ENCODE measurements around the gene STAB2. TPM values are rescaled to one million over a fixed set of nuclear protein-coding genes. Genes with fewer than 3 reads are reported as not detected.

STAB2 gene
- total and polyA plus RNA-seq, 8 donors = under 0.01 to 4.0 (median 0.95) TPM; not detected in 4

- TF ChIP-seq POLR2AphosphoS5 (IDR thresholded peaks at IDR 0.05) = no peak
- TF ChIP-seq CTCF (IDR thresholded peaks at IDR 0.05) = no peak
- no peak for TF ChIP-seq POLR2A (IDR thresholded peaks at IDR 0.05)
- no peak for TF ChIP-seq EP300 (IDR thresholded peaks at IDR 0.05)
- Histone ChIP-seq H3K27me3 (no peaks in the 10 kb centered on the region), H3K4me1 (peaks cover 19 to 42% (median 24%) of the 10 kb centered on the region in 4 donors), H3K9me3 (no peaks in the 10 kb centered on the region), H3K27ac (peak overlapping the region in 4 of 5 donors; percentile 38 to 78 (median 71)), H3K4me3 (no peak overlapping the region), H3K36me3 (peaks cover 4 to 32% (median 23%) of the 10 kb centered on the region in 4 donors)
- WGBS, 5 donors = 74 to 92% (median 85%) methylated on average over 4 of the region's 4 CpGs
- intact Hi-C loops (cut with DNase I; ENCODE audit: low total_unique reads) = no loop called here
- no peak for DNase-seq
Measured at GRCh38 chr12:103799504-103799856, 212.4 kb downstream of the STAB2 start.

DNA sequence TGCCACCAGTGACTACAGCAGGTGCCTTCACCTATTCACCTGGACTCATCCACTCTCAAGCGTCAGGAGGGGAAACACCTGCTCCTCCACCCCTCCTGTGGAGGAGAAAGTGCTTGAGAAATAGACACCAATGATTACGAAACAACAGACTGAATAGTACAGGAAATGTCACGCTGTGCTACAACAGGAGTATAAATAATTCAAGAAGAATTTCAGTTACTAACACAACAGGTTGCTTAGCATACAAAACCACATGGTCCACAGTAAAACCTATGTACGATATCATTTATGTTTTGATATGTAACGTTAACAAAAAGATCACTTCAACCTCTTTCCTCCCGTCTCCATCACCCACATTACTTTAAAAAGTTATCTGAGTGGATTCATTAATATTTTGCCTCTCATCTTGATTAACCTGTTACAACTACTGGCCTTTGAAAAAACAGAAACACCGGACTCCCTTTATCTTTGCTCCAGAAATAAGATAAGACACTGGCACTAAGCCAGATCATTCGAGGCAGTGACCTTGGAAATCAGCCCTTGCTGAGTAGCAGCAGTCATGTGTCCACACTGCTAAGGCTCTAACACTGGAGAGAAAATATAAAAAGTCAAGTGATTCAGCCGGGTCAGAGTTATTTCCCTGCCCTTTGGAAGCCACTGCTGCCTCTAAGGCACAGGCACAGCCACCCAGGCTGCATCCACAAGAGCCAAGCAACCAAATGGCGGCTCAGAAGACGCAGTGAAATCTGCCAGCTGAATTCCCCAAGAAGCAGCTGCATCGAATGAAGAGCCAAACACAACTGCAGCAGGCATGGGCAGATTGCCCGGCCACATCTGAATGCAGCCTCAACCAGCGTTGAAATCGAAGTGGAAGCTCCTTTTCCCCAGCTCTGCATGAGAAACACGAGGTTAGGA, 213.0 kb downstream of the STAB2 start:
- Histone ChIP-seq H3K36me3 (peaks cover 4 to 26% (median 18%) of the 10 kb centered on the region in 4 donors), H3K27me3 (no peaks in the 10 kb centered on the region), H3K4me3 (no peak overlapping the region), H3K9me3 (no peaks in the 10 kb centered on the region), H3K27ac (peak overlapping the region; percentile 66 to 82 (median 76)), H3K4me1 (peaks cover 24 to 48% (median 28%) of the 10 kb centered on the region in 4 donors)
- intact Hi-C loops (cut with DNase I; ENCODE audit: low total_unique reads) = no loop called here
- DNase-seq = peak; percentile 68 to 80
- WGBS, 5 donors = 14 to 29% (median 21%) methylated on average over 12 to 16 of the region's 16 CpGs
- TF ChIP-seq POLR2A (IDR thresholded peaks at IDR 0.05) = no peak
- TF ChIP-seq EP300 (IDR thresholded peaks at IDR 0.05) = no peak
- peak; percentile 60 to 76 (median 68) for TF ChIP-seq POLR2AphosphoS5 (IDR thresholded peaks at IDR 0.05)

DNA sequence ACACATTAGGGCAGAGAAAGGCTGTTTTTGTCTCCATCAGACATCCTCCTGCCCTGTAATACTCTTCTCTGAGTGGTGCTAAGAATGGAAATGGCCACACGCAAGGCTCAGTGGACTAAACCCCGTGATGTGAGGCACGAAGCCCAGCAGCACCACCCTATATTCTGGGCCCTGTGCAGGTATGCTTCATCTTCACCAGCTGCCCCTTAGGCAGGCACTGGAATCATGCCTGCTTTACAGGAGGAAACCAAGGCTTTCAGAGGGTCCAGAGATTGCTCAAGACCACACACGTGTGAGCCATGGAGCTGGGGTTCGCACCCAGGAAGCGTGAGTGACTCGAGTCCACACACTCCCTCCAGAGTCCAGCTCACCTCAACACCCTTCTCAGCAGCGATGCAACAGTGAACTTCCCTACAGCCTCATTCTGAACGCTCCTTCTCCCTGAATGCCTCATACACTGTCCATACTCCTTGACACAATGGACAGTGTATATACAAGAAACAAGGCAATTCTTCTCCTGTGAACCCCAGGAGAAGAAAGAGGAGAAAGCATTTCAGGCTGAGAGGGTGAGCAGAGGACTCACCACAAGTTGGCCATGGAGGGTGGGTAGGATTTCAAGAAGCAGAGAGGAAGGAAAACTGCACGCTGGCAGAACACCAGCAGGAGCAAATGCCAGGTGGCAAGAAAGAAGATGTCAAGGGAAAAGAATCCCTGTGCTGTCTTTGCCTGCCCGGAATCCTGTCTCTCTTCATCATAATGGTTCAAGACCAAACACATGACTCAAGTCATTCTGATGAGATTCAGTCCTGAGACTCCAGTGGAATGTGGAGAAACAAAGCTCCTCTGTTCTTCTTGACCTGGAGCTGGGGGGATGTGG, 214.9 kb downstream of the STAB2 start:
- intact Hi-C loops (cut with DNase I; ENCODE audit: low total_unique reads) = no loop called here
- DNase-seq = no peak
- peaks cover 0 to 12% (median 6%) of the 10 kb centered on the region in 4 donors for H3K36me3 ChIP-seq
- no peak overlapping the region for H3K4me3 ChIP-seq
- H3K4me1 ChIP-seq = peaks cover 29 to 66% (median 40%) of the 10 kb centered on the region in 4 donors
- 88 to 94% (median 91%) methylated on average over 11 of the region's 11 CpGs for whole genome bisulfite sequencing, 5 donors
- TF ChIP-seq POLR2A (IDR thresholded peaks at IDR 0.05) = no peak
- no peaks in the 10 kb centered on the region for H3K27me3 ChIP-seq
- H3K27ac ChIP-seq = peak overlapping the region in 2 of 5 donors; percentile 78 to 82
- no peaks in the 10 kb centered on the region for H3K9me3 ChIP-seq

GRCh38 chr12:103802586-103802886, 215.5 kb downstream of the STAB2 start:
- Histone ChIP-seq H3K4me1 (peaks cover 29 to 72% (median 43%) of the 10 kb centered on the region in 4 donors), H3K4me3 (no peak overlapping the region), H3K36me3 (peaks cover 0 to 11% (median 4%) of the 10 kb centered on the region in 4 donors), H3K27ac (peak overlapping the region in 2 of 5 donors; percentile 34 to 78), H3K9me3 (no peaks in the 10 kb centered on the region), H3K27me3 (no peaks in the 10 kb centered on the region)
- no peak for DNase-seq
- 88 to 100% (median 96%) methylated on average over 1 of the region's 1 CpG for WGBS, 5 donors
- TF ChIP-seq CTCF (IDR thresholded peaks at IDR 0.05) (no peak), POLR2A (IDR thresholded peaks at IDR 0.05) (no peak), EP300 (IDR thresholded peaks at IDR 0.05) (no peak), POLR2AphosphoS5 (IDR thresholded peaks at IDR 0.05) (no peak)
- intact Hi-C loops (cut with DNase I; ENCODE audit: low total_unique reads) = no loop called here

- no peak overlapping the region for H3K27ac ChIP-seq
- H3K36me3 ChIP-seq = peaks cover 0 to 3% (median 0%) of the 10 kb centered on the region in 4 donors
- 90 to 100% (median 100%) methylated on average over 1 of the region's 1 CpG for WGBS, 5 donors
- no peaks in the 10 kb centered on the region for H3K9me3 ChIP-seq
- intact Hi-C loops (cut with DNase I; ENCODE audit: low total_unique reads) = no loop called here
- H3K4me1 ChIP-seq = peaks cover 29 to 83% (median 52%) of the 10 kb centered on the region in 4 donors
- no peak for TF ChIP-seq CTCF (IDR thresholded peaks at IDR 0.05)
- TF ChIP-seq EP300 (IDR thresholded peaks at IDR 0.05) = no peak
- no peak for TF ChIP-seq POLR2AphosphoS5 (IDR thresholded peaks at IDR 0.05)
- no peak for TF ChIP-seq POLR2A (IDR thresholded peaks at IDR 0.05)
- no peak overlapping the region for H3K4me3 ChIP-seq
- DNase-seq = no peak
- H3K27me3 ChIP-seq = no peaks in the 10 kb centered on the region
Measured at GRCh38 chr12:103803847-103804246, 216.8 kb downstream of the STAB2 start.
